Heart left ventricle (tissue), 16 donors: Measurements from ENCODE around the gene SLC17A7. TPM values are rescaled to one million over a fixed set of nuclear protein-coding genes. Genes with fewer than 3 reads are reported as not detected.

Source experiments
- ATAC-seq, 4 donors: fragments of 200-7000 bp; cut with Tn5 transposase; one replicate each; pipeline ENCODE4 v1.9.1; 2020 to 2022; ENCODE audit warnings: moderate library complexity in 4 of 4, mild to moderate bottlenecking in 3 of 4, moderate number of reproducible peaks in 1 of 4
- DNase-seq, 5 donors: peaks; one replicate each; pipeline ENCODE4 v3.0.0-alpha.2; 2020
- H3K27ac ChIP-seq, 12 donors: fragments of 200-600 bp; sonication (generic) in 4 of 12; one replicate each; pipeline versions ENCODE4 v1.5.0 to v1.8.0; 2016 to 2022; ENCODE audit warnings: mild to moderate bottlenecking in 2 of 12
- H3K27me3 ChIP-seq, 9 donors: fragments of 200-600 bp; sonication (generic) in 2 of 9; one replicate each; pipeline versions ENCODE4 v1.5.1 to v1.8.0; 2016 to 2022; ENCODE audit warnings: mild to moderate bottlenecking in 3 of 9
- H3K36me3 ChIP-seq, 9 donors: fragments of 200-600 bp; sonication (generic) in 2 of 9; one replicate each; pipeline versions ENCODE4 v1.5.0 to v1.8.0; 2018 to 2022; ENCODE audit warnings: mild to moderate bottlenecking in 2 of 9
- H3K4me1 ChIP-seq, 12 donors: fragments of 200-600 bp; sonication (generic) in 4 of 12; one replicate each; pipeline versions ENCODE4 v1.5.0 to v1.8.0; 2016 to 2022; ENCODE audit warnings: mild to moderate bottlenecking in 3 of 12
- H3K4me3 ChIP-seq, 12 donors: fragments of 200-600 bp; sonication (generic) in 4 of 12; one replicate each; pipeline versions ENCODE4 v1.5.0 to v1.8.0; 2017 to 2022; ENCODE audit warnings: mild to moderate bottlenecking in 9 of 12, moderate library complexity in 4 of 12
- H3K9me3 ChIP-seq, 12 donors: fragments of 200-600 bp; sonication (generic) in 4 of 12; one replicate each; pipeline versions ENCODE4 v1.5.0 to v1.8.0; 2016 to 2022; ENCODE audit warnings: mild to moderate bottlenecking in 1 of 12
- CTCF ChIP-seq, 12 donors: fragments of 200-600 bp; sonication (generic) in 4 of 12; IDR thresholded peaks; one replicate each; pipeline versions ENCODE4 v1.5.0 to v1.8.0; 2018 to 2022; ENCODE audit warnings: antibody characterized with exemption in 12 of 12, mild to moderate bottlenecking in 5 of 12
- POLR2A ChIP-seq, 2 donors: fragments of 450-650 bp; IDR thresholded peaks; one replicate each; pipeline ENCODE4 v1.6.1; 2017; ENCODE audit warnings: antibody characterized with exemption in 2 of 2, mild to moderate bottlenecking in 2 of 2, moderate library complexity in 2 of 2
- WGBS, 4 donors: extraction: QIAGEN DNeasy Blood & Tissue Kit in 2 of 4; methylation state at CpG; one replicate each; pipeline versions ENCODE4 v1.1.5 to v1.1.7; 2013 to 2018; 5-methylcytosine and 5-hydroxymethylcytosine counted together
- intact Hi-C, 10 donors: fragments of 100-400 bp; cut with DNase I; formaldehyde crosslinking; loops; one replicate each; pipeline versions ENCODE4 v1.11.1 to v1.14.2; 2022
- long read RNA-seq, 3 donors: library from polyadenylated mRNA; unstranded; transcript quantifications; one replicate each; pipeline ENCODE4 v2.0.0, GENCODE V29; 2020 to 2021
- polyA plus RNA-seq, 2 donors: library from polyadenylated mRNA; stranded (reverse); fragments of 200-250 nt; gene quantifications; one replicate each; pipeline ENCODE4 v1.2.3, GENCODE V29; 2013
- total RNA-seq, 9 donors: library from RNA; depleted of rRNA in 2 of 9; stranded (reverse); fragments of >200 nt in 2 of 9; fragmentation: NEBNext Ultra II Directional in 3 of 9; extraction: Animal tissue kit (Norgen Biotek cat#: 25700) in 3 of 9; gene quantifications; one replicate each; pipeline versions ENCODE4 v1.1.0 to v1.2.4, GENCODE V29; 2016 to 2023
- donor health status: ischemic (EF 13 %, LVEDD 7.1; RV severe dilation, severe dysfunction).
- donor health status: healthy with polysubstance abuse.
- donor health status: DM: no; HTN: yes; CAD: no.
- donor health status: DM: no; HTN: no; CAD: no.
- donor health status: ischemic (EF 25% LVEDD 6.9; RV normal size, moderate dysfunction).
- donor health status: ischemic (EF 25% LVEDD 5.7; RV mildly dilated, moderate dysfunction).
- donor health status: healthy.
- donor health status: DM: yes; HTN: yes; CAD: no.
- donor health status: ischemic (EF 35%, LVEDD 5.7; RV mildly dilated, moderate dysfunction).
- donor health status: nonischemic (EF 11% LVEDD 7.7; RV severe dilation, severe dysfunction).
- donor health status: DM: yes; HTN: yes; CAD: no.
- donor health status: PGD.
- donor health status: ischemic (EF 29% LVEDD 5.4; RV normal size, mild dysfunction).
- donor health status: nonischemic (EF 23%, LVEDD 6.1; RV moderate dilation, normal function).

The SLC17A7 gene
- 1 to 10 TPM in 4 of 9 donors, under 1 TPM in 5; 0.46 to 1.6 (median 0.89) TPM for total RNA-seq
- 1 to 10 TPM in 1 of 2 donors, under 1 TPM in 1; 0.64 to 1.1 TPM for polyA plus RNA-seq
- long read RNA-seq, donor 1, partial matches to known transcripts: 0 of 1 reads
- long read RNA-seq, donor 1, other reads (novel, unspliced or antisense): 1 of 1 reads
- long read RNA-seq, donor 2: 0 reads
- long read RNA-seq, donor 3: 0 reads

- WGBS, 4 donors: 4 to 10% (median 6%) methylated on average over 21 to 56 of the region's 56 CpGs
- intact Hi-C loops: loop anchor here in 7 of 10 donors (5.0 to 10.0 kb wide), 5 partner anchors 49 to 219 kb away; no protein-coding TSS in a partner anchor
- DNase-seq (peak; percentile 51 to 78 (median 67)), ATAC-seq (peak in 1 of 4 donors; percentile 9)
- Histone ChIP-seq H3K36me3 (no peaks in the 10 kb centered on the region), H3K27ac (peak within 1 kb of the TSS in 8 of 12 donors; percentile 46 to 90 (median 58)), H3K4me1 (peaks cover 0 to 20% (median 2%) of the 10 kb centered on the region in 12 donors), H3K4me3 (peak within 1 kb of the TSS in 10 of 12 donors; percentile 43 to 79 (median 68)), H3K27me3 (peaks cover 2 to 56% (median 42%) of the 10 kb centered on the region in 9 donors), H3K9me3 (no peaks in the 10 kb centered on the region)
- TF ChIP-seq POLR2A (IDR thresholded peaks at IDR 0.05) (no peak), CTCF (IDR thresholded peaks at IDR 0.05) (no peak)
Observed at GRCh38 chr19:49441210-49441959, at the start of gene SLC17A7. Gene SLC17A7 (minus strand): TSS chr19:49441527. CDS start chr19:49441379, 148 bp downstream.

GRCh38 chr19:49490287-49491029 lies 49.1 kb upstream of the SLC17A7 start:
- intact Hi-C loops: no loop called here

GRCh38 chr19:49489601-49490167 lies 48.4 kb upstream of the SLC17A7 start:
- intact Hi-C loops: no loop called here
- peak overlapping the region in 10 of 12 donors; percentile 69 to 98 (median 84) for H3K4me3 ChIP-seq
- ATAC-seq (no peak), DNase-seq (no peak)
- no peaks in the 10 kb centered on the region for H3K27me3 ChIP-seq
- 58 to 74% (median 67%) methylated on average over 15 of the region's 15 CpGs for WGBS, 4 donors
- H3K4me1 ChIP-seq: peaks cover 6 to 49% (median 23%) of the 10 kb centered on the region in 12 donors
- peaks cover 5 to 60% (median 40%) of the 10 kb centered on the region in 9 donors for H3K36me3 ChIP-seq
- TF ChIP-seq CTCF (IDR thresholded peaks at IDR 0.05) (no peak), POLR2A (IDR thresholded peaks at IDR 0.05) (no peak)
- no peaks in the 10 kb centered on the region for H3K9me3 ChIP-seq
- peak overlapping the region in 10 of 12 donors; percentile 28 to 93 (median 88) for H3K27ac ChIP-seq

More at GRCh38 chr19:49490287-49491029, 49.1 kb upstream of the SLC17A7 start:
- TF ChIP-seq CTCF (IDR thresholded peaks at IDR 0.05) (no peak), POLR2A (IDR thresholded peaks at IDR 0.05) (no peak)
- H3K27ac ChIP-seq: peak overlapping the region in 5 of 12 donors; percentile 83 to 93 (median 89)
- DNase-seq (no peak), ATAC-seq (no peak)
- H3K36me3 ChIP-seq: peaks cover 5 to 57% (median 40%) of the 10 kb centered on the region in 9 donors
- peak overlapping the region in 2 of 12 donors; percentile 75 to 97 for H3K4me3 ChIP-seq
- no peaks in the 10 kb centered on the region for H3K27me3 ChIP-seq
- peaks cover 6 to 51% (median 25%) of the 10 kb centered on the region in 12 donors for H3K4me1 ChIP-seq
- WGBS, 4 donors: 84 to 88% (median 86%) methylated on average over 26 to 27 of the region's 27 CpGs
- no peaks in the 10 kb centered on the region for H3K9me3 ChIP-seq
